SK-N-SH (cell line): ENCODE measurements around the gene TMEM198.

Source experiments
- ELF1 ChIP-seq: IDR thresholded peaks from 2 replicates; pipeline ENCODE4 v1.4.0; 2012
- EP300 ChIP-seq, 2 experiments: IDR thresholded peaks; 2 replicates each; pipeline versions ENCODE4 v1.4.0 to v1.6.1; 2012; ENCODE audit warnings: borderline replicate concordance in 1 of 2, low read depth in 1 of 2, low read length in 1 of 2
- EZH2phosphoT487 ChIP-seq: fragments of 200-600 bp; sonication (generic); IDR thresholded peaks from 2 replicates; pipeline ENCODE4 v1.6.1; 2017; ENCODE audit warnings: low read depth, mixed run types, mild to moderate bottlenecking, antibody characterized with exemption, moderate library complexity, borderline replicate concordance
- GABPA ChIP-seq: IDR thresholded peaks from 2 replicates; pipeline ENCODE4 v1.4.0; 2012; ENCODE audit warnings: low read depth, mild to moderate bottlenecking
- RAD21 ChIP-seq: IDR thresholded peaks from 2 replicates; pipeline ENCODE4 v1.6.1; 2012; ENCODE audit warnings: mild to moderate bottlenecking, low read length
- RFX5 ChIP-seq: IDR thresholded peaks from 2 replicates; pipeline ENCODE4 v1.6.1; 2012; ENCODE audit warnings: mild to moderate bottlenecking, improper control_type of control experiment, low read length
- SIN3A ChIP-seq: IDR thresholded peaks from 2 replicates; pipeline ENCODE4 v1.6.1; 2012; ENCODE audit warnings: low read depth, mild to moderate bottlenecking, low read length, moderate library complexity, borderline replicate concordance
- TAF1 ChIP-seq: IDR thresholded peaks from 2 replicates; pipeline ENCODE4 v1.6.1; 2012; ENCODE audit warnings: low read depth, mild to moderate bottlenecking, low read length, moderate library complexity, borderline replicate concordance
- TEAD4 ChIP-seq: IDR thresholded peaks from 2 replicates; pipeline ENCODE4 v1.4.0; 2012; ENCODE audit warnings: mild to moderate bottlenecking, borderline replicate concordance; ENCODE audit not compliant: insufficient read depth
- YY1 ChIP-seq: IDR thresholded peaks from 2 replicates; pipeline ENCODE4 v1.4.0; 2012; ENCODE audit warnings: low read depth, mild to moderate bottlenecking
- TF ChIP-seq, protein P1 (sequence below): fragments of 200-600 bp; sonication (generic); IDR thresholded peaks from 2 replicates; pipeline ENCODE4 v1.6.1; 2017; ENCODE audit warnings: antibody characterized with exemption, mild to moderate bottlenecking, moderate library complexity
- TF ChIP-seq, protein P2 (sequence below): IDR thresholded peaks from 2 replicates; pipeline ENCODE4 v1.4.0; 2012; ENCODE audit warnings: low read depth
- TF ChIP-seq, protein P3 (sequence below): IDR thresholded peaks from 2 replicates; pipeline ENCODE4 v1.6.1; 2012; ENCODE audit warnings: mild to moderate bottlenecking, low read depth, low read length, moderate library complexity

GRCh38 chr2:219549619-219550018 is 5.8 kb downstream of the TMEM198 start:
- TF ChIP-seq ELF1 (no peak), GABPA (no peak), EP300 (IDR thresholded peaks at IDR 0.05; ENCODE audit: borderline replicate concordance in 1 of 2, low read depth in 1 of 2, low read length in 1 of 2) (no peak), TAF1 (no peak), SIN3A (no peak), TEAD4 (no peak), RFX5 (no peak), EZH2phosphoT487 (no peak), YY1 (no peak), RAD21 (no peak)
- TF ChIP-seq, protein P1, sequence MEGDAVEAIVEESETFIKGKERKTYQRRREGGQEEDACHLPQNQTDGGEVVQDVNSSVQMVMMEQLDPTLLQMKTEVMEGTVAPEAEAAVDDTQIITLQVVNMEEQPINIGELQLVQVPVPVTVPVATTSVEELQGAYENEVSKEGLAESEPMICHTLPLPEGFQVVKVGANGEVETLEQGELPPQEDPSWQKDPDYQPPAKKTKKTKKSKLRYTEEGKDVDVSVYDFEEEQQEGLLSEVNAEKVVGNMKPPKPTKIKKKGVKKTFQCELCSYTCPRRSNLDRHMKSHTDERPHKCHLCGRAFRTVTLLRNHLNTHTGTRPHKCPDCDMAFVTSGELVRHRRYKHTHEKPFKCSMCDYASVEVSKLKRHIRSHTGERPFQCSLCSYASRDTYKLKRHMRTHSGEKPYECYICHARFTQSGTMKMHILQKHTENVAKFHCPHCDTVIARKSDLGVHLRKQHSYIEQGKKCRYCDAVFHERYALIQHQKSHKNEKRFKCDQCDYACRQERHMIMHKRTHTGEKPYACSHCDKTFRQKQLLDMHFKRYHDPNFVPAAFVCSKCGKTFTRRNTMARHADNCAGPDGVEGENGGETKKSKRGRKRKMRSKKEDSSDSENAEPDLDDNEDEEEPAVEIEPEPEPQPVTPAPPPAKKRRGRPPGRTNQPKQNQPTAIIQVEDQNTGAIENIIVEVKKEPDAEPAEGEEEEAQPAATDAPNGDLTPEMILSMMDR, result no peak
- TF ChIP-seq, protein P2, sequence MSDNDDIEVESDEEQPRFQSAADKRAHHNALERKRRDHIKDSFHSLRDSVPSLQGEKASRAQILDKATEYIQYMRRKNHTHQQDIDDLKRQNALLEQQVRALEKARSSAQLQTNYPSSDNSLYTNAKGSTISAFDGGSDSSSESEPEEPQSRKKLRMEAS, result no peak
- TF ChIP-seq, protein P3, sequence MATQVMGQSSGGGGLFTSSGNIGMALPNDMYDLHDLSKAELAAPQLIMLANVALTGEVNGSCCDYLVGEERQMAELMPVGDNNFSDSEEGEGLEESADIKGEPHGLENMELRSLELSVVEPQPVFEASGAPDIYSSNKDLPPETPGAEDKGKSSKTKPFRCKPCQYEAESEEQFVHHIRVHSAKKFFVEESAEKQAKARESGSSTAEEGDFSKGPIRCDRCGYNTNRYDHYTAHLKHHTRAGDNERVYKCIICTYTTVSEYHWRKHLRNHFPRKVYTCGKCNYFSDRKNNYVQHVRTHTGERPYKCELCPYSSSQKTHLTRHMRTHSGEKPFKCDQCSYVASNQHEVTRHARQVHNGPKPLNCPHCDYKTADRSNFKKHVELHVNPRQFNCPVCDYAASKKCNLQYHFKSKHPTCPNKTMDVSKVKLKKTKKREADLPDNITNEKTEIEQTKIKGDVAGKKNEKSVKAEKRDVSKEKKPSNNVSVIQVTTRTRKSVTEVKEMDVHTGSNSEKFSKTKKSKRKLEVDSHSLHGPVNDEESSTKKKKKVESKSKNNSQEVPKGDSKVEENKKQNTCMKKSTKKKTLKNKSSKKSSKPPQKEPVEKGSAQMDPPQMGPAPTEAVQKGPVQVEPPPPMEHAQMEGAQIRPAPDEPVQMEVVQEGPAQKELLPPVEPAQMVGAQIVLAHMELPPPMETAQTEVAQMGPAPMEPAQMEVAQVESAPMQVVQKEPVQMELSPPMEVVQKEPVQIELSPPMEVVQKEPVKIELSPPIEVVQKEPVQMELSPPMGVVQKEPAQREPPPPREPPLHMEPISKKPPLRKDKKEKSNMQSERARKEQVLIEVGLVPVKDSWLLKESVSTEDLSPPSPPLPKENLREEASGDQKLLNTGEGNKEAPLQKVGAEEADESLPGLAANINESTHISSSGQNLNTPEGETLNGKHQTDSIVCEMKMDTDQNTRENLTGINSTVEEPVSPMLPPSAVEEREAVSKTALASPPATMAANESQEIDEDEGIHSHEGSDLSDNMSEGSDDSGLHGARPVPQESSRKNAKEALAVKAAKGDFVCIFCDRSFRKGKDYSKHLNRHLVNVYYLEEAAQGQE, result no peak
